HG03025 (cell line): Measurements from ENCODE around the gene IDNK.

Experiments
- ATAC-seq: cut with Tn5 transposase; IDR thresholded peaks from one replicate; pipeline ENCODE4 v1.9.1; 2021; ENCODE audit warnings: mild to moderate bottlenecking, moderate library complexity; ENCODE audit not compliant: unreplicated experiment, low FRiP score

The IDNK gene

GRCh38 chr9:83633255-83633654 is 10.3 kb downstream of the IDNK start:
- no peak for ATAC-seq

GRCh38 chr9:83633676-83634075 is 10.7 kb downstream of the IDNK start:
- no peak for ATAC-seq

- ATAC-seq: no peak
These were observed 13.9 kb downstream of the IDNK start for GRCh38 chr9:83636813-83637212.

- no peak for ATAC-seq
These were observed 14.4 kb downstream of the IDNK start for GRCh38 chr9:83637389-83637788.

GRCh38 chr9:83639266-83639665 is 16.3 kb downstream of the IDNK start:
- ATAC-seq: no peak

GRCh38 chr9:83642793-83643192 is 19.9 kb downstream of the IDNK start:
- no peak for ATAC-seq

- ATAC-seq: no peak
These were observed 23.7 kb downstream of the IDNK start for GRCh38 chr9:83646500-83647239.

- ATAC-seq: peak; percentile 62
These were observed 26.1 kb downstream of the IDNK start for GRCh38 chr9:83649080-83649479.

- ATAC-seq: no peak
These were observed 26.6 kb downstream of the IDNK start for GRCh38 chr9:83649515-83649914.

GRCh38 chr9:83651558-83651957 is 28.6 kb downstream of the IDNK start:
- ATAC-seq: no peak

- no peak for ATAC-seq
These were observed 29.5 kb downstream of the IDNK start for GRCh38 chr9:83652433-83652832.

- ATAC-seq: no peak
These were observed 32.5 kb downstream of the IDNK start for GRCh38 chr9:83655433-83655832.

- no peak for ATAC-seq
These were observed 33.2 kb downstream of the IDNK start for GRCh38 chr9:83656032-83656680.

- ATAC-seq: no peak
These were observed 34.0 kb downstream of the IDNK start for GRCh38 chr9:83656952-83657351.

- ATAC-seq: no peak
These were observed 40.0 kb downstream of the IDNK start for GRCh38 chr9:83662933-83663332.

GRCh38 chr9:83665580-83666200 is 42.7 kb downstream of the IDNK start:
- ATAC-seq: no peak

GRCh38 chr9:83669067-83669466 is 46.1 kb downstream of the IDNK start:
- no peak for ATAC-seq

- ATAC-seq: no peak
These were observed 47.4 kb downstream of the IDNK start for GRCh38 chr9:83670381-83670780.

GRCh38 chr9:83671451-83671850 is 48.5 kb downstream of the IDNK start:
- no peak for ATAC-seq

GRCh38 chr9:83675466-83675865 is 52.5 kb downstream of the IDNK start:
- no peak for ATAC-seq

- no peak for ATAC-seq
These were observed 54.7 kb downstream of the IDNK start for GRCh38 chr9:83677596-83677995.

- ATAC-seq: no peak
These were observed 57.3 kb downstream of the IDNK start for GRCh38 chr9:83680233-83680632.
